Measurements from ENCODE around the gene CACNA1I. TPM values are rescaled to one million over a fixed set of nuclear protein-coding genes. Genes with fewer than 3 reads are reported as not detected.

The CACNA1I gene
- total RNA-seq, 1 donor from 2014 or later: 0.02 TPM

GRCh38 chr22:39622881-39623367 is 52.4 kb downstream of the CACNA1I start:
- peaks cover 18% of the 10 kb centered on the region for H3K27me3 Mint-ChIP-seq (ENCODE audit: low read depth)
- no peaks in the 10 kb centered on the region for H3K36me3 Mint-ChIP-seq (ENCODE audit: low read depth)
- no peak for DNase-seq (ENCODE audit: low spot score)
- no peak overlapping the region for H3K4me3 Mint-ChIP-seq (ENCODE audit: unreplicated experiment)
- H3K9me3 Mint-ChIP-seq (ENCODE audit: low read depth): no peaks in the 10 kb centered on the region
- H3K4me1 Mint-ChIP-seq (ENCODE audit: low read depth): no peaks in the 10 kb centered on the region
- TF ChIP-seq CTCF (IDR thresholded peaks at IDR 0.05): peak; percentile 78
- no peak overlapping the region for H3K27ac Mint-ChIP-seq (ENCODE audit: unreplicated experiment)

GRCh38 chr22:39623603-39624500 is 53.3 kb downstream of the CACNA1I start:
- no peak for TF ChIP-seq CTCF (IDR thresholded peaks at IDR 0.05)
- H3K27me3 Mint-ChIP-seq (ENCODE audit: low read depth): peaks cover 13% of the 10 kb centered on the region
- H3K4me1 Mint-ChIP-seq (ENCODE audit: low read depth): no peaks in the 10 kb centered on the region
- H3K27ac Mint-ChIP-seq (ENCODE audit: unreplicated experiment): no peak overlapping the region
- H3K36me3 Mint-ChIP-seq (ENCODE audit: low read depth): no peaks in the 10 kb centered on the region
- H3K4me3 Mint-ChIP-seq (ENCODE audit: unreplicated experiment): no peak overlapping the region
- DNase-seq (ENCODE audit: low spot score): no peak
- H3K9me3 Mint-ChIP-seq (ENCODE audit: low read depth): no peaks in the 10 kb centered on the region

GRCh38 chr22:39624501-39624821 is 53.9 kb downstream of the CACNA1I start:
- H3K4me3 Mint-ChIP-seq (ENCODE audit: unreplicated experiment): no peak overlapping the region
- peaks cover 17% of the 10 kb centered on the region for H3K27me3 Mint-ChIP-seq (ENCODE audit: low read depth)
- no peaks in the 10 kb centered on the region for H3K36me3 Mint-ChIP-seq (ENCODE audit: low read depth)
- H3K4me1 Mint-ChIP-seq (ENCODE audit: low read depth): no peaks in the 10 kb centered on the region
- no peaks in the 10 kb centered on the region for H3K9me3 Mint-ChIP-seq (ENCODE audit: low read depth)
- no peak overlapping the region for H3K27ac Mint-ChIP-seq (ENCODE audit: unreplicated experiment)
- no peak for TF ChIP-seq CTCF (IDR thresholded peaks at IDR 0.05)
- no peak for DNase-seq (ENCODE audit: low spot score)

GRCh38 chr22:39625569-39626537 is 55.3 kb downstream of the CACNA1I start:
- H3K4me3 Mint-ChIP-seq (ENCODE audit: unreplicated experiment): no peak overlapping the region
- H3K4me1 Mint-ChIP-seq (ENCODE audit: low read depth): no peaks in the 10 kb centered on the region
- no peak overlapping the region for H3K27ac Mint-ChIP-seq (ENCODE audit: unreplicated experiment)
- peaks cover 18% of the 10 kb centered on the region for H3K27me3 Mint-ChIP-seq (ENCODE audit: low read depth)
- no peaks in the 10 kb centered on the region for H3K9me3 Mint-ChIP-seq (ENCODE audit: low read depth)
- H3K36me3 Mint-ChIP-seq (ENCODE audit: low read depth): no peaks in the 10 kb centered on the region
- DNase-seq (ENCODE audit: low spot score): no peak
- no peak for TF ChIP-seq CTCF (IDR thresholded peaks at IDR 0.05)

GRCh38 chr22:39627208-39627607 is 56.7 kb downstream of the CACNA1I start:
- peaks cover 21% of the 10 kb centered on the region for H3K27me3 Mint-ChIP-seq (ENCODE audit: low read depth)
- DNase-seq (ENCODE audit: low spot score): no peak
- H3K4me3 Mint-ChIP-seq (ENCODE audit: unreplicated experiment): no peak overlapping the region
- no peak for TF ChIP-seq CTCF (IDR thresholded peaks at IDR 0.05)
- no peaks in the 10 kb centered on the region for H3K9me3 Mint-ChIP-seq (ENCODE audit: low read depth)
- H3K27ac Mint-ChIP-seq (ENCODE audit: unreplicated experiment): no peak overlapping the region
- H3K4me1 Mint-ChIP-seq (ENCODE audit: low read depth): no peaks in the 10 kb centered on the region
- no peaks in the 10 kb centered on the region for H3K36me3 Mint-ChIP-seq (ENCODE audit: low read depth)
